Measurements from ENCODE around the gene CHD6. TPM values are rescaled to one million over a fixed set of nuclear protein-coding genes. Genes with fewer than 3 reads are reported as not detected.

The CHD6 gene
- total and polyA plus RNA-seq, 2 experiments from 2014 or later, result 41.0 to 158 TPM

GRCh38 chr20:41654292-41654691 lies 36.1 kb upstream of the CHD6 start:
- H3K27ac Mint-ChIP-seq, result no peak overlapping the region
- H3K4me1 Mint-ChIP-seq, result peaks cover 28% of the 10 kb centered on the region
- Histone ChIP-seq H2AFZ (no peak overlapping the region), H3K4me3 (no peak overlapping the region), H3K9me2 (ENCODE audit: insufficient read depth) (no peaks in the 10 kb centered on the region), H3K4me1 (ENCODE audit: insufficient read depth) (peaks cover 23% of the 10 kb centered on the region), H3K27ac (ENCODE audit: low read depth) (no peak overlapping the region), H4K20me1 (replicated peaks; ENCODE audit: insufficient read depth) (no peaks in the 10 kb centered on the region), H3K4me2 (no peak overlapping the region), H3K27me3 (ENCODE audit: insufficient read depth) (no peaks in the 10 kb centered on the region), H3F3A (replicated peaks; ENCODE audit: low read depth) (no peaks in the 10 kb centered on the region), H3K79me2 (replicated peaks; ENCODE audit: insufficient read depth) (no peaks in the 10 kb centered on the region), H3K36me3 (ENCODE audit: insufficient read depth) (no peaks in the 10 kb centered on the region)
- no peaks in the 10 kb centered on the region for H3K36me3 Mint-ChIP-seq (ENCODE audit: low read depth)
- no peak overlapping the region for H3K4me3 Mint-ChIP-seq
- H3K27me3 Mint-ChIP-seq (ENCODE audit: insufficient read depth, low read depth, poor library complexity), result no peaks in the 10 kb centered on the region
- TF ChIP-seq EZH2phosphoT487 (IDR thresholded peaks at IDR 0.05; ENCODE audit: unreplicated experiment), result no peak
- TF ChIP-seq ZNF462 (CRISPR knock-in tag; IDR thresholded peaks at IDR 0.05), result no peak
- no peak for TF ChIP-seq ZNF114 (CRISPR knock-in tag; IDR thresholded peaks at IDR 0.05)
- no peak for TF ChIP-seq ZNF331 (CRISPR knock-in tag; IDR thresholded peaks at IDR 0.05; ENCODE audit: low read depth)
- no peak for TF ChIP-seq CREB1 (CRISPR knock-in tag; IDR thresholded peaks at IDR 0.05; ENCODE audit: low read depth)
- TF ChIP-seq STAT1 (IDR thresholded peaks at IDR 0.05; ENCODE audit: unreplicated experiment), result no peak
- TF ChIP-seq NANOG (IDR thresholded peaks at IDR 0.05; ENCODE audit: borderline replicate concordance), result no peak
- no peak for TF ChIP-seq ETS1 (IDR thresholded peaks at IDR 0.05)
- TF ChIP-seq JUNB (IDR thresholded peaks at IDR 0.05; ENCODE audit: unreplicated experiment), result no peak
- no peak for TF ChIP-seq CTCF (conservative IDR thresholded peaks at IDR 0.05; ENCODE audit: low read depth in 2 of 2)
- no peak for TF ChIP-seq POLR2AphosphoS5 (IDR thresholded peaks at IDR 0.05; ENCODE audit: low read depth)
- H3K9me3 Mint-ChIP-seq, result no peaks in the 10 kb centered on the region
- no peak for ATAC-seq
- DNase-seq (ENCODE audit: low spot score), result peak; percentile 43
